ENCODE data around the gene ATRAID. TPM values are rescaled to one million over a fixed set of nuclear protein-coding genes. Genes with fewer than 3 reads are reported as not detected.
"Not testable (repeated sequence)": the region's sequence is repeated elsewhere in the genome, so short reads cannot be mapped to it uniquely, and the experiment has no call there.

Gene ATRAID, protein sequence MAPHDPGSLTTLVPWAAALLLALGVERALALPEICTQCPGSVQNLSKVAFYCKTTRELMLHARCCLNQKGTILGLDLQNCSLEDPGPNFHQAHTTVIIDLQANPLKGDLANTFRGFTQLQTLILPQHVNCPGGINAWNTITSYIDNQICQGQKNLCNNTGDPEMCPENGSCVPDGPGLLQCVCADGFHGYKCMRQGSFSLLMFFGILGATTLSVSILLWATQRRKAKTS
- polyA plus RNA-seq (2012; ENCODE audit: missing spikeins), result 101 TPM

DNA sequence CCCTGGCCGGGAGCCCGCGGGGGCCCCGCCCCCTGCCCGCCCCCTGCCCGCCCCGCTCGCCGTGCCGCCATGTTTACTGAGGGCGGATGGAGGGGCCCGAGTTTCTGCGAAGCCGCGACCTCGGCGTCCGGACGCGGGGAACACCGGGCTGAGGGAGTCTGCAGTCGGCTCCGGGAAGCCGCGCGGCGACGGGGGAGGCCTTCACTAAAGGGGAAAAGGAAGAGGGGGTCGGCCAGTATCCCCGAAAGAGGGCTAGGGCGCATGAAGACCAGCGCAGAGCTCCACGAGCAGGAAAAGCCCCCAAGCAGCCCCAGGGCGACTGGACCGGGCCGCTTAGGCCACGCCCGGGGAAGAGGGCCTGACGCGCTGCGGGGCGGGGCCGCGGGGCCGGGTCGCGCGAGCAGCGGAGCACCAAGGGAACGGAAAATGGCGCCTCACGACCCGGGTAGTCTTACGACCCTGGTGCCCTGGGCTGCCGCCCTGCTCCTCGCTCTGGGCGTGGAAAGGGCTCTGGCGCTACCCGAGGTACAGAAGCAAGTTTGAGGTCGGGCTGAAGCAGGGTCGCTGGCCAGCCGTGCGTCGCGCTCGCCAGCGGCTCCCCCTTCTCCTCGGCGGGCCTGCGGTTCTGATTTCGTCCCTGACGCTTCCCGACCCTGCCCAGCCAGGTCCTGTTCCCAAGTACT, at the start of gene ATRAID, which contains the start of gene SLC5A6:
Gene ATRAID, plus strand, starts transcription at position 99 of the 683 bp plus-strand sequence. Its CDS starts 328 bp downstream, at position 427.
Gene SLC5A6, minus strand, starts transcription at position 326 of the 683 bp plus-strand sequence. CDS start 4,618 bp downstream, outside the sequence.
- FAIRE-seq, result peak; percentile 96
- peak; percentile 94 for TF ChIP-seq TAF1 (IDR thresholded peaks at IDR 0.05; ENCODE audit: borderline replicate concordance, low read depth, low read length)
- TF ChIP-seq POLR2AphosphoS5 (IDR thresholded peaks at IDR 0.05; ENCODE audit: low read depth, low read length), result peak; percentile 92
- TF ChIP-seq POLR2A (IDR thresholded peaks at IDR 0.05; ENCODE audit: low read depth, low read length), result peak; percentile 96
- peak; percentile 96 for DNase-seq (ENCODE audit: insufficient read length)

DNA sequence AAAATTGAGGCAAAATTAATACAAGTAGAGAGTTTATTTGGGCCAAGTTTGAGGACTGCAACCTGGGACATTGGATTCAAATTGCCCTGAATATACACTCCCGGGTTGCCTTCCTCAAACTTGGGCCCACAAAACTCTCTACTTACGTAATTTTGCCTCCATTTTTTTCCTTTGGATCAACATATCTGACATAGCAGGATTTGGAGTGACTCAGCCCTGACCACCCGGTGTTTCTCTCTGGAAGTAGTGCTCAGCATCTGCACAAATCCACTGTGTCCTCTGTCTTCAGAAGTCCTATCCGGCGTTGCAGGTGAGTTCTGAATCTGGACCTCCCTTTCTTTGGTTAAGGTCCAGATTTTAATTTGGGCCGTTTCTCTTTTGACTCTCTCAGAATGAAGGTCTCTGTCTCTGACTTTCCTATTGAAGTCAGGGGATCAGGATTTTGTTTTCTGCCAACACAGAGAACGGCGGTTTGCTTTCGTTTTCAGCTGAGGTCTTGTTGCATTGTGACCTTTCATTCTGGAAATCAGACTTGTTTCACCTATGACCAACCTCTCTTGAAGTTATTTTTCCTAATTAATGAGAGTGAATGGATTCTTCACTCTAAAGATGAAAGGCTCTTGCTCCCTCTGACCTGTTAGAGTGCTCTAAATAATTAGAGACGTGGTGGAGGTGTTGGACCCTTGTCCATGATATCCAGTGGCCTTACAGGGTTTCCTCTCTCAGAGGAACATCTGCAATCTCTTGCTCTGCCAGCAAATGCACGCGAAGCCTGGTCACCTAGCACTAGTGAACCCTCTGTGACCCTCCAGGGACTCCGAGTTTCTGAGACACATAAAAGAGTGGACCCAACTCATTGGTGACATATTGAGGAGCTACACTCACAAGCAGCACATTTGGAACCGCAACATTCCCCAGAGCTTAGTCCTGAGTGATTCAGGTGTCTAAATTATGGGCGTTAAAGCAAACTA, 49.4 kb upstream of the ATRAID start:
- FAIRE-seq (no peak), DNase-seq (ENCODE audit: insufficient read length) (no peak)
- TF ChIP-seq POLR2A (IDR thresholded peaks at IDR 0.05; ENCODE audit: low read depth, low read length) (no peak), POLR2AphosphoS5 (IDR thresholded peaks at IDR 0.05; ENCODE audit: low read depth, low read length) (no peak), TAF1 (IDR thresholded peaks at IDR 0.05; ENCODE audit: borderline replicate concordance, low read depth, low read length) (no peak)

DNA sequence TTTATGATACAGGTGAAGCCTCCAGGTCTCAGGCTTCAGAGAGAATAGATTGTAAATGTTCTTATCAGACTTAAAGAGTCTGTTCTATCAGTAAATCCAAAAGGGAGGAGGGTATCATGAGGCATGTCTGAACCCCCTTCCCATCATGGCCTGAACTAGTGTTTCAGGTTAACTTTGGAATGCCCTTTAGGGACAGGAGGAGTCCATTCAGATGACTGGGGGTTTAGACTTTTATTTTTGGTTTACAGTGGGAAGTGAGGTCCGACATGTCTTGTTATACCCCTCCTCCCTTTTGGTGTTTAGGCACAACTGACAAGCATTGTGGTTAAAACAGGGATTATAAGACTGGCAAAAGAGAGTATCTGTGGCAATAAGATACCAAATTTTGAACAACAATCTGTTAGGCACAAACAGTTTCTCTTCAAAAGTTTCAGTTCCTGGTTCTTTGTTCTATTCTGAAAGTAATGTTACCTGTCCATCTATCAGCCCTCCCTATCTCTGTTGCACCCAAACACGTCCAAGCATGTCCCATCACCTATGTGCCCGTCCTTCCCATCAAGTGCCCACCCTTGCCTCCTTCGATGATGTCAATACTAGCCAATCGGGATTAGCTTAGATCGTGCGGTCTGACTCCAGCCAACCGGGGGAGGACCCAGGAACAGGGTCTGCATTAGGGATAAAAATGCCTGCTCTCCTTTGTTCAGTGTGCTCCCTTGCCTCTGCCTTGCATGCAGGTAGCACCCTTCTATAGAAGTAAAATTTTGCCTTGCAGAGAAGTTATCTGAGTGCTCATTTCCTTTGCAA, 46.7 kb upstream of the ATRAID start:
- FAIRE-seq, result peak; percentile 93
- DNase-seq (ENCODE audit: insufficient read length), result no peak
- TF ChIP-seq TAF1 (IDR thresholded peaks at IDR 0.05; ENCODE audit: borderline replicate concordance, low read depth, low read length), result no peak
- no peak for TF ChIP-seq POLR2AphosphoS5 (IDR thresholded peaks at IDR 0.05; ENCODE audit: low read depth, low read length)
- TF ChIP-seq POLR2A (IDR thresholded peaks at IDR 0.05; ENCODE audit: low read depth, low read length), result no peak

DNA sequence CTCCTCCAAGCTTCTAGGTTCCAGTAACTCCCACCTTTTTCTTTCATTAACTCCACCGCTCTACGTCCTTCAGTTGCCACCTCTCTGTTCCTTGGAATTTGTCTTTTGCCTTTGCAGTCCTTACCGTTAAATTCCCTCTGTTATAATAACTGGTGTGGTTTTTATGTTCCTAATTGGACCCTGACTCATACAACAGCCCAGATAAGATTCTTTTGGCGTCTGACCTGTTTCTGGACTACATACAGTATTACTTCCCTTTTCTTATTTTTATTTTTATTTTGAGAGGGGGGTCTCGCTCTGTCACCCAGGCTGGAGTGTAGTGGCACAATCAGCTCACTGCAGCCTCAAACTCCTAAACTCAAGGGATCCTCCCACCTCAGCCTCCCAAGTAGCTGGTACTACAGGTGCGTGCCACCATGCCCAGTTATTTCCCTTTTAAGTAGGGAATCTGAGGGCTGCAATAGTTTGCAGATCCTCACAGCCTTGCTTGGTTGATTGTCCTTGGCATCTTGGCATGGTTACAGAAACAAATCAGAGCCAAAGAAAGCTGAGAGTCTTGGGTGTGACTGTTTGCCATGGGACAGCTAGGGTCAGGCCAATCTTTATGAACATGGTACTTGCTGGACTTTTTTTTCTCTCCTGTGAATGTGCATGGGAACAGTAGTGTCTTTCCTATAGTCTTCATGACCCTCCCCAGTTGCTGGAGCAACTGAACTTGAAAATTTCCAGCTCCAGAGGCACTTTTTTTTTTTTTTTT, 41.1 kb upstream of the ATRAID start:
- no peak for FAIRE-seq
- no peak for TF ChIP-seq POLR2A (IDR thresholded peaks at IDR 0.05; ENCODE audit: low read depth, low read length)
- TF ChIP-seq TAF1 (IDR thresholded peaks at IDR 0.05; ENCODE audit: borderline replicate concordance, low read depth, low read length), result no peak
- TF ChIP-seq POLR2AphosphoS5 (IDR thresholded peaks at IDR 0.05; ENCODE audit: low read depth, low read length), result no peak

DNA sequence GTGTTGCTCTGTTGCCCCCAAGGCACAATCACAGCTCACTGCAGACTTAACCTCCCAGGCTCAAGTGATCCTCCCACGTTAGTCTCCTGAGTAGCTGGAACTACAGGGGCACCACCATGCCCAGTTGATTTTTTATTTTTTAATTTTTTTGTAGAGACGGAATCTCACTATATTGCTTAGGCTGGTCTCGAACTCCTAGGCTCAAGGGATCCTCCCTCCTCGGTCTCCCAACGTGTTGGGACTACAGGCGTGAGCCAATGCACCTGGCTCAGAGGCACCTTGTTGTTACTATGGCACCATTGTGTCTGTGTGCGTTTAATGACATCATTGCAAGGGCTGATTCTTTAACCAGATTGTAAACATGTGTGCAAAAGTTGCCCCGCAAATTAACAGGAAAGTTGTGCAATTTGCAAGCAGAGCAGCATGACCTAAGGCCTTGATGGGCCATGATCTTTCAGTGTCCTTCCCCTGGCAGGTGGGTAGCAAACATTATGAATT, 40.4 kb upstream of the ATRAID start:
- TF ChIP-seq TAF1 (IDR thresholded peaks at IDR 0.05; ENCODE audit: borderline replicate concordance, low read depth, low read length) (no peak), POLR2AphosphoS5 (IDR thresholded peaks at IDR 0.05; ENCODE audit: low read depth, low read length) (no peak), POLR2A (IDR thresholded peaks at IDR 0.05; ENCODE audit: low read depth, low read length) (no peak)

More for the DNA sequence above, 41.1 kb upstream of the ATRAID start:
- no peak for DNase-seq (ENCODE audit: insufficient read length)

DNA sequence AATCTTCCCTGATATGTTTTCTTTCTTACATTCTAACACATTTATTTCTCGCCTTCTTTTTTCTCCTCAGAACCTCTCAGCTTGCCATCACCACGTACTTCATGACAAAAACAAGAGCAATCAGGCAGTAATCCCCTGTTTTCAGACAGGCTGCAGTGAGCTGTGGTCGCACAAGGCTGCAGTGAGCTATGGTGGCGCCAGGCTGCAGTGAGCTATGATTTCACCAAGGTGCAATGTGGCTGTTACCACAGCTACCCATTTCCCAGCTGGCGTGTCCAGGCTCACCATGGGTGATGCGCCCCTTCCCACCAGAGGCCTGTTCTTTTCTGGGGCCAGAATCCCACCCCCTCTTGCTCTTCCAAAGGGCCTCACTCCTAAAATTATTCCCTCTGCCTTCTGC, 37.2 kb upstream of the ATRAID start:
- TF ChIP-seq POLR2AphosphoS5 (IDR thresholded peaks at IDR 0.05; ENCODE audit: low read depth, low read length) (no peak), TAF1 (IDR thresholded peaks at IDR 0.05; ENCODE audit: borderline replicate concordance, low read depth, low read length) (no peak), POLR2A (IDR thresholded peaks at IDR 0.05; ENCODE audit: low read depth, low read length) (no peak)
- DNase-seq (ENCODE audit: insufficient read length) (no peak), FAIRE-seq (peak; percentile 46)

More for the DNA sequence above, 40.4 kb upstream of the ATRAID start:
- FAIRE-seq (no peak), DNase-seq (ENCODE audit: insufficient read length) (no peak)

DNA sequence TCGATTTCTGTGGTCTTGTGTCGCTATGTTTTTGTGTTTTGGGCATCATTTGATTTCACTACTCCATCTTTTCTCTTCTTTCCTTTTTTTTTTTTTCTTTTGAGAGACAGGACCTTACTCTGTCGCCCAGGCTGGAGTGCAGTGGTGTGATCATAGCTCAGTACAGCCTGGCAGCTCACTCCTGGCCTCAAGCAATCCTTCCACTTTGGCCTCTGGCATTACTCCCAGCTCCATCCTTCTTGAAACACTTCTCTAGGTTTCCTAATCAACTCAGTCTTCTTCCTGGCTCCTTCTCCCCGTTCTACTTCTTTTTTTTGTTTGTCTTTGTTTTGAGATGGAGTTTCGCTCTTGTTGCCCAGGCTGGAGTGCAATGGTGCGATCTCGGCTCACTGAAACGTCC, 36.5 kb upstream of the ATRAID start:
- no peak for TF ChIP-seq POLR2AphosphoS5 (IDR thresholded peaks at IDR 0.05; ENCODE audit: low read depth, low read length)
- TF ChIP-seq POLR2A (IDR thresholded peaks at IDR 0.05; ENCODE audit: low read depth, low read length), result no peak
- TF ChIP-seq TAF1 (IDR thresholded peaks at IDR 0.05; ENCODE audit: borderline replicate concordance, low read depth, low read length), result no peak
- FAIRE-seq (no peak), DNase-seq (ENCODE audit: insufficient read length) (no peak)

DNA sequence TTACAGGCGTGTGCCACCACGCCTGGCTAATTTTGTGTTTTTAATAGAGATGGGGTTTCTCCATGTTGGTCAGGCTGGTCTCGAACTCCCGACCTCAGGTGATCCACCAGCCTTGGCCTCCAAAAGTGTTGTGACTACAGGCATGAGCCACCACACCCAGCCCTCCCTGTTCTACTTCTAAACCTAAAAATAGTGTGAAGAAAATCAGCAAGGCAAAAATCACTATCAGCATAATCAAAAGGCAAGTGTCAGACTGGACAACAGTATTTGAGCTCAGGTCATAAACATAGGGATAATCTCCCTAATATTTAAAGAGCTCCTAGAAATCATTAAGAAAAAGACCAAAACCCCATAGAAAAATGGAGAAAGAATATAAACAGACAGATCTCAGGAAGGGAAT, 36.1 kb upstream of the ATRAID start:
- not testable (repeated sequence) for FAIRE-seq

DNA sequence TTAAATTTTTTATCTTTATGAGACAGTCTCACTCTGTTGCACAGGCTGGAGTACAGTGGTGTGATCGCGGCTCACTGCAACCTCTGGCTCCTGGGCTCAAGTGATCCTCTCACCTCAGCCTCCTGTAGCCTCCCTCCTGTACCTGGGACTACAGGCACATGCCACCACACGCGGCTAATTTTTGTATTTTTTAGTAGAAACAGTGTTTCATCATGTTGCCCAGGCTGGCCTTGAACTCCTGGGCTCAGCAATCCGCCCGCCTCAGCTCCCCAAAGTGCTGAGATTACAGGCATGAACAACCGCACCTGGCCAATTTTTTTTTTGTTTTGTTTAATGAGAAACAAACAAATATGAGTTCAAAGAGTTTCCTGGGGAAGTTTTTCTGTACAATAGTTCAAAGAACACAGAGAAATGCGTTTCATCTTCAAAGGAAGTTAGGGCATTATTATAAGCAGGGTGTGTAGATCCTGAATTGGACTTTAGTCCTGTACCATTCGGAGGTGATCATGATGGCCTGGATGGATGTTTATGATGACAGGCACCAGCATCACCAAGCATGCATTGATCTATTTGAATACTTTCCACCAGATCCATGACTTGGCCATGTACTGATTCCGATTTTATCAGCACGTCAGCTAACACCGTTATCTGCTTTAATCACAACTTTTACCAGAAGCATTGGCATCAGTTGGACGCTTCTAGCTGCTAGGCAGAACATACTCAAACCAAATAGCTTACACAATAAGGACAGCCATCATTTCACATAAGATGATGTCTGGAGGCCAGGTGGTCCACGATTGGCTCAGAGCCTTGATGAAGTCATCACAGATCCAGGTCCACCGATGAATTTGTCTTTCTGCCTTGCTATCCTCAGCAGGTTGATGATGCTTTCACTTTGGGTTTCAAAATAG, 34.1 kb upstream of the ATRAID start:
- FAIRE-seq (peak; percentile 5), DNase-seq (ENCODE audit: insufficient read length) (no peak)
- TF ChIP-seq POLR2AphosphoS5 (IDR thresholded peaks at IDR 0.05; ENCODE audit: low read depth, low read length) (no peak), TAF1 (IDR thresholded peaks at IDR 0.05; ENCODE audit: borderline replicate concordance, low read depth, low read length) (no peak), POLR2A (IDR thresholded peaks at IDR 0.05; ENCODE audit: low read depth, low read length) (no peak)

More for the DNA sequence above, 36.1 kb upstream of the ATRAID start:
- DNase-seq (ENCODE audit: insufficient read length), result not testable (repeated sequence)
